ENCODE data around the gene GAPVD1.
"Not testable (repeated sequence)": the region's sequence is repeated elsewhere in the genome, so short reads cannot be mapped to it uniquely, and the experiment has no call there.

The GAPVD1 gene

DNA sequence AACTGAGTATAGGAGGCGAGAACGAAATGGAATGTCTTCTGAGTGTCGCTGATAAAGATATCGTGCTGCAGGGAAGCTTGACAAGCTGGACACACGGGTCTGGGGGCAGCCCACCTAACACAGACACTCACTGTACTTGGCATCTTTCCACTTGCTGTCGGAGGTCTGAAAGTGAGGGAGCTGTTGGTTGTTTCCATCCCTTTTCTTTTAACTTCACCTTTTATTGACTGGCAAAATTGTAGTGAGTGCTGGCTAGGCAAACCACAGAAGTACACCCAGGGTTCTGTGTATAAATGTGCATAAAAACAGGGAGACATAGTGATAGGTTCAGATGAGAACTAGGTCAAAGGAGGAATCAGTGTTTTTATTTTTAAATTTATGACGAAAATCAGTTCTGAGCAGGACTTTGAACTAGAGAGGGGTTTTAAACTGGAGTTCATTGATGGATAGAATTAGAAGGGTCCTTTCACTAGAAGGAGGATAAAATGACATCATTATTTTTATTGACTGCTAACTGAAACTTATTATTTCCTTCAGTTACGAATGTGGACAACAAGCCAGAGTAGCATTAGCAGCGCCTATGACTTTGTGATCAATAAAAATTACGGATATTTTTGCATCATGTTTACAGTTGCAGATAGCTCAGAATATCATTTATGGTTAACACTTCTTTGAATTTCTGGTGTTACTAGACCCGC is 817 bp downstream of the GAPVD1 start:
- Histone ChIP-seq H3K4ac (ENCODE audit: low read depth, low read length) (peak overlapping the region; percentile 92), H4K12ac (ENCODE audit: low read depth, low read length) (no peak overlapping the region), H3K79me1 (ENCODE audit: low read length) (peaks cover 8% of the 10 kb centered on the region), H3K14ac (ENCODE audit: low read length) (peak overlapping the region; percentile 86), H2AFZ (ENCODE audit: insufficient read depth, low read length, poor library complexity) (peak overlapping the region; percentile 48), H2BK120ac (ENCODE audit: insufficient read depth, low read length, poor library complexity) (no peak overlapping the region), H3K4me2 (ENCODE audit: low read length) (peak overlapping the region; percentile 61), H2BK5ac (ENCODE audit: low read depth, low read length, poor library complexity) (peak overlapping the region; percentile 65), H4K8ac (ENCODE audit: low read depth, low read length) (peak overlapping the region; percentile 93), H3K9ac (ENCODE audit: low read length) (peak overlapping the region; percentile 87), H3K23ac (ENCODE audit: low read length) (no peak overlapping the region), H3K27me3 (ENCODE audit: insufficient read depth, low read length) (no peaks in the 10 kb centered on the region), H3K27ac (ENCODE audit: low read depth, low read length) (no peak overlapping the region), H3K9me3 (ENCODE audit: insufficient read depth, low read depth, low read length) (no peaks in the 10 kb centered on the region), H3K18ac (ENCODE audit: low read length) (peak overlapping the region; percentile 82), H3K36me3 (ENCODE audit: control insufficient read depth in 1 of 2, insufficient read depth in 2 of 2, low read length in 2 of 2) (peaks cover 5 to 7% of the 10 kb centered on the region in 2 experiments), H2BK12ac (ENCODE audit: low read length) (no peak overlapping the region), H2AK5ac (ENCODE audit: low read length) (no peak overlapping the region), H4K91ac (ENCODE audit: low read depth, low read length) (peak overlapping the region; percentile 84), H3K79me2 (ENCODE audit: control insufficient read depth, insufficient read depth, low read length, poor library complexity) (peaks cover 9% of the 10 kb centered on the region), H3K4me3 (ENCODE audit: low read depth, low read length) (peak overlapping the region; percentile 97), H3K4me1 (ENCODE audit: control insufficient read depth in 1 of 2, insufficient read depth in 2 of 2, low read length in 2 of 2) (peaks cover 2% of the 10 kb centered on the region in 2 experiments)
- no peak for DNase-seq
- no CpG with 5 or more reads among the region's 11 CpGs for WGBS (ENCODE audit: extremely low coverage, insufficient coverage, insufficient read length)

DNA sequence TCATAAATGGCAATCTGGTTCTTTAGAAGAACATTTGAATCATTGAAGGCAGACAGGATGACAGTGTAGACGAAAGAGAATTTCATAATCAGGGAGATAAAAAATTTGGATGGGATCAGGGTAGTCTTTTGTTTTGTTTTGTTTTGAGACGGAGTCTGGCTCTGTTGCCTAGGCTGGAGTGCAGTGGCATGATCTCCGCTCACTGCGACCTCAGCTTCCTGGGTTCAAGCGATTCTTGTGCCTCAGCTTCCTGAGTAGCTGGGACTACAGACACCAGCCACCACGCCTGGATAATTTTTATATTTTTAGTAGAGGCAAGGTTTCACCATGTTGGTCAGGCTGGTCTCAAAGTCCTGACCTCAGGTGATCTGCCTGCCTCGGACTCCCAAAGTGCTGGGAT is 2.4 kb downstream of the GAPVD1 start:
- not testable (repeated sequence) for H4K8ac ChIP-seq (ENCODE audit: low read depth, low read length); H3K9ac ChIP-seq (ENCODE audit: low read length); H3K4me1 ChIP-seq (ENCODE audit: control insufficient read depth in 1 of 2, insufficient read depth in 2 of 2, low read length in 2 of 2); H3K18ac ChIP-seq (ENCODE audit: low read length); H3K79me1 ChIP-seq (ENCODE audit: low read length); H3K23ac ChIP-seq (ENCODE audit: low read length); H3K9me3 ChIP-seq (ENCODE audit: insufficient read depth, low read depth, low read length); H2BK120ac ChIP-seq (ENCODE audit: insufficient read depth, low read length, poor library complexity); H3K14ac ChIP-seq (ENCODE audit: low read length); H4K91ac ChIP-seq (ENCODE audit: low read depth, low read length); H2BK12ac ChIP-seq (ENCODE audit: low read length); H3K4me3 ChIP-seq (ENCODE audit: low read depth, low read length); DNase-seq; H3K4me2 ChIP-seq (ENCODE audit: low read length); H4K12ac ChIP-seq (ENCODE audit: low read depth, low read length); H2BK5ac ChIP-seq (ENCODE audit: low read depth, low read length, poor library complexity); H2AK5ac ChIP-seq (ENCODE audit: low read length); H3K27ac ChIP-seq (ENCODE audit: low read depth, low read length); H3K36me3 ChIP-seq (ENCODE audit: control insufficient read depth in 1 of 2, insufficient read depth in 2 of 2, low read length in 2 of 2); H3K27me3 ChIP-seq (ENCODE audit: insufficient read depth, low read length); H3K79me2 ChIP-seq (ENCODE audit: control insufficient read depth, insufficient read depth, low read length, poor library complexity); H2AFZ ChIP-seq (ENCODE audit: insufficient read depth, low read length, poor library complexity)
- no CpG with 5 or more reads among the region's 7 CpGs for WGBS (ENCODE audit: extremely low coverage, insufficient coverage, insufficient read length)
- H3K4ac ChIP-seq (ENCODE audit: low read depth, low read length) = peak overlapping the region; percentile 22

DNA sequence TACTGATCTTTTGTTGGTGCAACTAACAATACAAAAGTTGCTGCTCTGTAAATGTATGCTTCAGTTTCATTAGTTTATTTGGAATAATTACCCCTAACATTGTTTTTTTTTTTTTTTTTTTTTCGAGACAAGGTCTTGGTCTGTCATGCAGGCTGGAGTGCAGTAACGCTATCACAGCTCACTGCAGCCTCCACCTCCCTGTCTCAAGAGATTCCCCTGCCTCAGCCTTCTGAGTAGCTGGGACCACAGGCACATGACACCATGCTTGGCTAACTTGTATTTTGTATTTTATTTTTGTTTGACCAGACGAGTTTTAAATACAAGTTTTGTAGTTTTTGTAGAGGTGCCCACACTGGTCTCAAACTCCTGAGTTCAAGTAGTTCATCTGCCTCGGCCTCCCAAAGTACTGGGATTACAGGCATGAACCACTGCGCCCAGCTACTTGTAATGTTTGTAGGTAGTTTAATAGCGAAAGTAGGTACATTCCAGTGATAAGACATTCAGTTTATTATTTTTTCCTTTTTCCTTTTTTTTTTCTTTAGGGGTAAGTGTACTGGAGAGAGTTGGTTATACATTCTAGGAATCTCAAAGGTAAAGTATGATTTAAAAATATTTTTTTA is 6.9 kb downstream of the GAPVD1 start:
- DNase-seq = no peak
- no peaks in the 10 kb centered on the region for H3K9me3 ChIP-seq (ENCODE audit: insufficient read depth, low read depth, low read length)
- H4K12ac ChIP-seq (ENCODE audit: low read depth, low read length) = peak overlapping the region; percentile 30
- H3K9ac ChIP-seq (ENCODE audit: low read length) = no peak overlapping the region
- H3K4ac ChIP-seq (ENCODE audit: low read depth, low read length) = no peak overlapping the region
- H3K4me2 ChIP-seq (ENCODE audit: low read length) = no peak overlapping the region
- H3K27me3 ChIP-seq (ENCODE audit: insufficient read depth, low read length) = no peaks in the 10 kb centered on the region
- H4K8ac ChIP-seq (ENCODE audit: low read depth, low read length) = no peak overlapping the region
- no peak overlapping the region for H2BK5ac ChIP-seq (ENCODE audit: low read depth, low read length, poor library complexity)
- no peaks in the 10 kb centered on the region for H3K79me1 ChIP-seq (ENCODE audit: low read length)
- H2BK120ac ChIP-seq (ENCODE audit: insufficient read depth, low read length, poor library complexity) = no peak overlapping the region
- no peak overlapping the region for H3K23ac ChIP-seq (ENCODE audit: low read length)
- peaks cover 4 to 9% of the 10 kb centered on the region in 2 experiments for H3K36me3 ChIP-seq (ENCODE audit: control insufficient read depth in 1 of 2, insufficient read depth in 2 of 2, low read length in 2 of 2)
- peaks cover 0 to 2% of the 10 kb centered on the region in 2 experiments for H3K4me1 ChIP-seq (ENCODE audit: control insufficient read depth in 1 of 2, insufficient read depth in 2 of 2, low read length in 2 of 2)
- H3K18ac ChIP-seq (ENCODE audit: low read length) = no peak overlapping the region
- H3K27ac ChIP-seq (ENCODE audit: low read depth, low read length) = no peak overlapping the region
- H4K91ac ChIP-seq (ENCODE audit: low read depth, low read length) = no peak overlapping the region
- H3K4me3 ChIP-seq (ENCODE audit: low read depth, low read length) = no peak overlapping the region
- no peak overlapping the region for H2AFZ ChIP-seq (ENCODE audit: insufficient read depth, low read length, poor library complexity)
- no CpG with 5 or more reads among the region's 6 CpGs for WGBS (ENCODE audit: extremely low coverage, insufficient coverage, insufficient read length)
- H2BK12ac ChIP-seq (ENCODE audit: low read length) = no peak overlapping the region
- no peak overlapping the region for H3K14ac ChIP-seq (ENCODE audit: low read length)
- H3K79me2 ChIP-seq (ENCODE audit: control insufficient read depth, insufficient read depth, low read length, poor library complexity) = peaks cover 3% of the 10 kb centered on the region
- no peak overlapping the region for H2AK5ac ChIP-seq (ENCODE audit: low read length)

DNA sequence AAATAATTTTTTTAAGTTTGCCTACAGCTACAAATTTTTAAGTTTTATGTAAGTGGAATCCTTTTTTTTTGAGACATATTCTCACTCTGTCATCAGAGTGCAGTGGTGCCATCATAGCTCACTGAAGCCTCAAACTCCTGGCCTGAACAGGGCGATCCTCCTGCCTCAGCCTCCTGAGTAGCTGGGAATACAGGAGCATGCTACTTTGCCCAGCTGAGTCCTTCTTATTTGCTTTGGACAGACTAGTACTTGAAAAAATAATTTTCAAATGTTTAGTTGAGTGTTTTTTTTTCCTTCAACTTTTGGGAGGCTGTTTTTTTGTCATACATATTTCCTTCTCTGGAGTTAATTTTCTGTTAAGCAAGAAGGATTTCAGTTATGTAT is 7.4 kb downstream of the GAPVD1 start:
- no peak overlapping the region for H4K12ac ChIP-seq (ENCODE audit: low read depth, low read length)
- H3K4ac ChIP-seq (ENCODE audit: low read depth, low read length) = no peak overlapping the region
- H3K18ac ChIP-seq (ENCODE audit: low read length) = no peak overlapping the region
- no peak overlapping the region for H3K27ac ChIP-seq (ENCODE audit: low read depth, low read length)
- no peak overlapping the region for H2AFZ ChIP-seq (ENCODE audit: insufficient read depth, low read length, poor library complexity)
- H3K4me1 ChIP-seq (ENCODE audit: control insufficient read depth in 1 of 2, insufficient read depth in 2 of 2, low read length in 2 of 2) = peaks cover 0 to 2% of the 10 kb centered on the region in 2 experiments
- no peak overlapping the region for H4K91ac ChIP-seq (ENCODE audit: low read depth, low read length)
- H3K79me1 ChIP-seq (ENCODE audit: low read length) = no peaks in the 10 kb centered on the region
- H3K14ac ChIP-seq (ENCODE audit: low read length) = no peak overlapping the region
- H2BK120ac ChIP-seq (ENCODE audit: insufficient read depth, low read length, poor library complexity) = no peak overlapping the region
- peaks cover 0 to 6% of the 10 kb centered on the region in 2 experiments for H3K36me3 ChIP-seq (ENCODE audit: control insufficient read depth in 1 of 2, insufficient read depth in 2 of 2, low read length in 2 of 2)
- H3K9ac ChIP-seq (ENCODE audit: low read length) = no peak overlapping the region
- H4K8ac ChIP-seq (ENCODE audit: low read depth, low read length) = no peak overlapping the region
- H3K27me3 ChIP-seq (ENCODE audit: insufficient read depth, low read length) = no peaks in the 10 kb centered on the region
- no peak overlapping the region for H3K4me2 ChIP-seq (ENCODE audit: low read length)
- H3K9me3 ChIP-seq (ENCODE audit: insufficient read depth, low read depth, low read length) = no peaks in the 10 kb centered on the region
- no CpG with 5 or more reads among the region's 1 CpG for WGBS (ENCODE audit: extremely low coverage, insufficient coverage, insufficient read length)
- no peak overlapping the region for H3K4me3 ChIP-seq (ENCODE audit: low read depth, low read length)
- H3K23ac ChIP-seq (ENCODE audit: low read length) = no peak overlapping the region
- no peak overlapping the region for H2BK12ac ChIP-seq (ENCODE audit: low read length)
- no peak for DNase-seq
- H2BK5ac ChIP-seq (ENCODE audit: low read depth, low read length, poor library complexity) = no peak overlapping the region
- no peak overlapping the region for H2AK5ac ChIP-seq (ENCODE audit: low read length)
- peaks cover 3% of the 10 kb centered on the region for H3K79me2 ChIP-seq (ENCODE audit: control insufficient read depth, insufficient read depth, low read length, poor library complexity)
